WTC11 (cell line): ENCODE data around the gene OPTC.

Source experiments
- CREM ChIP-seq: sonication (generic); formaldehyde crosslinking; IDR thresholded peaks from 2 replicates; pipeline ENCODE4 v1.8.1; 2022; ENCODE audit warnings: mild to moderate bottlenecking, missing genetic modification reagents, moderate library complexity
- ELF4 ChIP-seq: sonication (generic); formaldehyde crosslinking; IDR thresholded peaks from 2 replicates; pipeline ENCODE4 v1.8.1; 2022; ENCODE audit warnings: low read depth, mild to moderate bottlenecking, moderate library complexity, missing genetic modification reagents
- HMGXB4 ChIP-seq: sonication (generic); formaldehyde crosslinking; IDR thresholded peaks from 2 replicates; pipeline ENCODE4 v1.8.1; 2023; ENCODE audit warnings: mild to moderate bottlenecking, moderate library complexity, missing genetic modification reagents
- PREB ChIP-seq: sonication (generic); formaldehyde crosslinking; IDR thresholded peaks from 2 replicates; pipeline ENCODE4 v1.8.1; 2022; ENCODE audit warnings: mild to moderate bottlenecking, missing genetic modification reagents, moderate library complexity, borderline replicate concordance
- SP1 ChIP-seq: sonication (generic); formaldehyde crosslinking; conservative IDR thresholded peaks from 2 replicates; pipeline ENCODE4 v1.8.1; 2022; ENCODE audit warnings: missing genetic modification reagents
- TF ChIP-seq, protein P1 (sequence below): fragments of 200-600 bp; IDR thresholded peaks from 2 replicates; pipeline ENCODE4 v1.8.0; 2022; ENCODE audit warnings: antibody characterized with exemption
- TF ChIP-seq, protein P2 (sequence below): sonication (generic); formaldehyde crosslinking; IDR thresholded peaks from 2 replicates; pipeline ENCODE4 v1.8.0; 2022; ENCODE audit warnings: missing genetic modification reagents

DNA sequence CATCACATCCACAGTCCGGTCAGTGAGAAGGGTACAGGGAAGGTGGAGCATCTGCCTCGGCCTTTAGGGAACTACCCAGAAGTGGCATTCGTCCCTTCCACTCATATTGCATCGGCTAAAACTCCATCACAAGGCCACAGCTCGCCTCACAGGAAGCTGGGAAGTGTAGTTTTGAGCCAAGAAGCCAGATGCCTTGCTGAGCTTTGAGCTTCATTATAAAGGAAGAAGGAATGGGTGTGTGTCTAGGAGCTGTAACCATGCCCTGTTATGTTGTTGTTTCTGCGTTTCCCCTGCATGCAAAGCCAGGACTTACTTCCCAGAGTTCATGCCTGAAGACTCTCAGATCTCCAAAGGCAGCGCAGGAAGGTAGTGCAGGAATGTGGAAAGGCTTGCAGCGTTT is 61.1 kb downstream of the OPTC start:
- TF ChIP-seq CREM (no peak), HMGXB4 (CRISPR knock-in tag) (no peak), ELF4 (CRISPR knock-in tag) (no peak), SP1 (CRISPR knock-in tag) (no peak), PREB (no peak)
- TF ChIP-seq, protein P1, sequence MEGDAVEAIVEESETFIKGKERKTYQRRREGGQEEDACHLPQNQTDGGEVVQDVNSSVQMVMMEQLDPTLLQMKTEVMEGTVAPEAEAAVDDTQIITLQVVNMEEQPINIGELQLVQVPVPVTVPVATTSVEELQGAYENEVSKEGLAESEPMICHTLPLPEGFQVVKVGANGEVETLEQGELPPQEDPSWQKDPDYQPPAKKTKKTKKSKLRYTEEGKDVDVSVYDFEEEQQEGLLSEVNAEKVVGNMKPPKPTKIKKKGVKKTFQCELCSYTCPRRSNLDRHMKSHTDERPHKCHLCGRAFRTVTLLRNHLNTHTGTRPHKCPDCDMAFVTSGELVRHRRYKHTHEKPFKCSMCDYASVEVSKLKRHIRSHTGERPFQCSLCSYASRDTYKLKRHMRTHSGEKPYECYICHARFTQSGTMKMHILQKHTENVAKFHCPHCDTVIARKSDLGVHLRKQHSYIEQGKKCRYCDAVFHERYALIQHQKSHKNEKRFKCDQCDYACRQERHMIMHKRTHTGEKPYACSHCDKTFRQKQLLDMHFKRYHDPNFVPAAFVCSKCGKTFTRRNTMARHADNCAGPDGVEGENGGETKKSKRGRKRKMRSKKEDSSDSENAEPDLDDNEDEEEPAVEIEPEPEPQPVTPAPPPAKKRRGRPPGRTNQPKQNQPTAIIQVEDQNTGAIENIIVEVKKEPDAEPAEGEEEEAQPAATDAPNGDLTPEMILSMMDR: no peak
- TF ChIP-seq, protein P2, sequence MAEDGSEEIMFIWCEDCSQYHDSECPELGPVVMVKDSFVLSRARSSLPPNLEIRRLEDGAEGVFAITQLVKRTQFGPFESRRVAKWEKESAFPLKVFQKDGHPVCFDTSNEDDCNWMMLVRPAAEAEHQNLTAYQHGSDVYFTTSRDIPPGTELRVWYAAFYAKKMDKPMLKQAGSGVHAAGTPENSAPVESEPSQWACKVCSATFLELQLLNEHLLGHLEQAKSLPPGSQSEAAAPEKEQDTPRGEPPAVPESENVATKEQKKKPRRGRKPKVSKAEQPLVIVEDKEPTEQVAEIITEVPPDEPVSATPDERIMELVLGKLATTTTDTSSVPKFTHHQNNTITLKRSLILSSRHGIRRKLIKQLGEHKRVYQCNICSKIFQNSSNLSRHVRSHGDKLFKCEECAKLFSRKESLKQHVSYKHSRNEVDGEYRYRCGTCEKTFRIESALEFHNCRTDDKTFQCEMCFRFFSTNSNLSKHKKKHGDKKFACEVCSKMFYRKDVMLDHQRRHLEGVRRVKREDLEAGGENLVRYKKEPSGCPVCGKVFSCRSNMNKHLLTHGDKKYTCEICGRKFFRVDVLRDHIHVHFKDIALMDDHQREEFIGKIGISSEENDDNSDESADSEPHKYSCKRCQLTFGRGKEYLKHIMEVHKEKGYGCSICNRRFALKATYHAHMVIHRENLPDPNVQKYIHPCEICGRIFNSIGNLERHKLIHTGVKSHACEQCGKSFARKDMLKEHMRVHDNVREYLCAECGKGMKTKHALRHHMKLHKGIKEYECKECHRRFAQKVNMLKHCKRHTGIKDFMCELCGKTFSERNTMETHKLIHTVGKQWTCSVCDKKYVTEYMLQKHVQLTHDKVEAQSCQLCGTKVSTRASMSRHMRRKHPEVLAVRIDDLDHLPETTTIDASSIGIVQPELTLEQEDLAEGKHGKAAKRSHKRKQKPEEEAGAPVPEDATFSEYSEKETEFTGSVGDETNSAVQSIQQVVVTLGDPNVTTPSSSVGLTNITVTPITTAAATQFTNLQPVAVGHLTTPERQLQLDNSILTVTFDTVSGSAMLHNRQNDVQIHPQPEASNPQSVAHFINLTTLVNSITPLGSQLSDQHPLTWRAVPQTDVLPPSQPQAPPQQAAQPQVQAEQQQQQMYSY (CRISPR knock-in tag): no peak
